Vagina (tissue), 2 donors: ENCODE measurements around the gene PDLIM3. TPM values are rescaled to one million over a fixed set of nuclear protein-coding genes. Genes with fewer than 3 reads are reported as not detected.
"Not testable (repeated sequence)": the region's sequence is repeated elsewhere in the genome, so short reads cannot be mapped to it uniquely, and the experiment has no call there.

ENCODE experiments used
- DNase-seq, 2 donors: peaks; one replicate each; pipeline ENCODE4 v3.0.0-alpha.2; 2017; ENCODE audit errors: extremely low spot score in 2 of 2
- H3K27ac ChIP-seq: fragments of 200-600 bp; sonication (generic); one replicate; pipeline ENCODE4 v1.5.1; 2019
- H3K27me3 ChIP-seq: fragments of 200-600 bp; sonication (generic); one replicate; pipeline ENCODE4 v1.5.1; 2019
- H3K36me3 ChIP-seq, 2 donors: fragments of 200-600 bp; sonication (generic); one replicate each; pipeline ENCODE4 v1.5.1; 2017 to 2019
- H3K4me1 ChIP-seq: fragments of 200-600 bp; sonication (generic); one replicate; pipeline ENCODE4 v1.5.1; 2019
- H3K4me3 ChIP-seq, 2 donors: fragments of 200-600 bp; sonication (generic); 1 replicate in 1 of 2; 2 replicates in 1 of 2; pipeline ENCODE4 v1.5.1; 2016 to 2019
- H3K9me3 ChIP-seq: fragments of 200-600 bp; sonication (generic); one replicate; pipeline ENCODE4 v1.5.1; 2019
- CTCF ChIP-seq, 3 experiments: fragments of 450-650 bp in 2 of 3; fragments of 200-600 bp in 1 of 3; sonication (generic) in 1 of 3; IDR thresholded peaks; one replicate each; pipeline ENCODE4 v1.5.1; 2017 to 2019; ENCODE audit warnings: antibody characterized with exemption in 3 of 3, mild to moderate bottlenecking in 2 of 3, moderate library complexity in 2 of 3
- POLR2A ChIP-seq, 2 donors: fragments of 450-650 bp; IDR thresholded peaks; one replicate each; pipeline ENCODE4 v1.6.1; 2017; ENCODE audit warnings: antibody characterized with exemption in 2 of 2, mild to moderate bottlenecking in 2 of 2, moderate library complexity in 2 of 2
- POLR2AphosphoS5 ChIP-seq, 2 donors: sonication (generic); formaldehyde crosslinking; IDR thresholded peaks; one replicate each; pipeline ENCODE4 v1.9.0; 2017; ENCODE audit warnings: antibody characterized with exemption in 2 of 2, mild to moderate bottlenecking in 2 of 2, low read depth in 1 of 2; ENCODE audit not compliant: insufficient read depth in 1 of 2
- intact Hi-C: fragments of 100-400 bp; cut with DNase I; formaldehyde crosslinking; loops from one replicate; pipeline ENCODE4 v1.15.1; 2023
- total RNA-seq: library from RNA; depleted of rRNA; stranded (reverse); fragments of >200 nt; gene quantifications from one replicate; pipeline ENCODE4 v1.2.3, GENCODE V29; 2016

Gene PDLIM3
- total RNA-seq, 1 donor from 2014 or later = 148 TPM

GRCh38 chr4:185536411-185536709 is 1.1 kb upstream of the PDLIM3 start:
- Histone ChIP-seq H3K27ac (peak overlapping the region; percentile 16), H3K36me3 (no peaks in the 10 kb centered on the region), H3K4me3 (peak overlapping the region in 1 of 2 donors; percentile 82), H3K4me1 (peaks cover 21% of the 10 kb centered on the region), H3K27me3 (no peaks in the 10 kb centered on the region), H3K9me3 (no peaks in the 10 kb centered on the region)
- intact Hi-C loops = loop anchor here (10.0 kb wide), 1 partner anchor 58 kb away; no protein-coding TSS in a partner anchor
- no peak for DNase-seq
- TF ChIP-seq CTCF (IDR thresholded peaks at IDR 0.05) = no peak
- TF ChIP-seq POLR2AphosphoS5 (IDR thresholded peaks at IDR 0.05; ENCODE audit: insufficient read depth in 1 of 2, low read depth in 1 of 2) = peak in 1 of 2 donors; percentile 43
- no peak for TF ChIP-seq POLR2A (IDR thresholded peaks at IDR 0.05)

GRCh38 chr4:185535612-185536410 is 504 bp upstream of the PDLIM3 start:
- Histone ChIP-seq H3K36me3 (no peaks in the 10 kb centered on the region), H3K4me3 (peak overlapping the region; percentile 53 to 82), H3K9me3 (no peaks in the 10 kb centered on the region), H3K27ac (peak overlapping the region; percentile 16), H3K4me1 (peaks cover 17% of the 10 kb centered on the region), H3K27me3 (no peaks in the 10 kb centered on the region)
- TF ChIP-seq POLR2A (IDR thresholded peaks at IDR 0.05) = no peak
- TF ChIP-seq CTCF (IDR thresholded peaks at IDR 0.05) = no peak
- peak in 1 of 2 donors; percentile 7 for TF ChIP-seq POLR2AphosphoS5 (IDR thresholded peaks at IDR 0.05; ENCODE audit: insufficient read depth in 1 of 2, low read depth in 1 of 2)
- DNase-seq = no peak
- intact Hi-C loops = loop anchor here (10.0 kb wide), 1 partner anchor 59 kb away; no protein-coding TSS in a partner anchor

- intact Hi-C loops = loop anchor here (10.0 kb wide), 1 partner anchor 60 kb away; no protein-coding TSS in a partner anchor
- H3K4me1 ChIP-seq = peaks cover 15% of the 10 kb centered on the region
Observed at GRCh38 chr4:185534511-185534865, 819 bp downstream of the PDLIM3 start.

GRCh38 chr4:185532795-185533324 is 2.4 kb downstream of the PDLIM3 start:
- TF ChIP-seq POLR2AphosphoS5 (IDR thresholded peaks at IDR 0.05; ENCODE audit: insufficient read depth in 1 of 2, low read depth in 1 of 2) = no peak
- H3K27ac ChIP-seq = no peak overlapping the region
- no peak for DNase-seq
- no peaks in the 10 kb centered on the region for H3K36me3 ChIP-seq
- no peaks in the 10 kb centered on the region for H3K27me3 ChIP-seq
- no peaks in the 10 kb centered on the region for H3K9me3 ChIP-seq
- peak overlapping the region; percentile 6 to 14 for H3K4me3 ChIP-seq
- intact Hi-C loops = loop anchor here (10.0 kb wide), 1 partner anchor 62 kb away; no protein-coding TSS in a partner anchor
- H3K4me1 ChIP-seq = peaks cover 15% of the 10 kb centered on the region

More at GRCh38 chr4:185534511-185534865, 819 bp downstream of the PDLIM3 start:
- no peaks in the 10 kb centered on the region for H3K36me3 ChIP-seq
- H3K27me3 ChIP-seq = no peaks in the 10 kb centered on the region
- peak overlapping the region; percentile 53 to 82 for H3K4me3 ChIP-seq
- no peak for DNase-seq
- peak overlapping the region; percentile 65 for H3K27ac ChIP-seq
- TF ChIP-seq POLR2AphosphoS5 (IDR thresholded peaks at IDR 0.05; ENCODE audit: insufficient read depth in 1 of 2, low read depth in 1 of 2) (no peak), POLR2A (IDR thresholded peaks at IDR 0.05) (no peak), CTCF (IDR thresholded peaks at IDR 0.05) (no peak)
- H3K9me3 ChIP-seq = no peaks in the 10 kb centered on the region

GRCh38 chr4:185532293-185532692 is 3.0 kb downstream of the PDLIM3 start:
- H3K9me3 ChIP-seq = no peaks in the 10 kb centered on the region
- TF ChIP-seq POLR2A (IDR thresholded peaks at IDR 0.05) (no peak), CTCF (IDR thresholded peaks at IDR 0.05) (no peak), POLR2AphosphoS5 (IDR thresholded peaks at IDR 0.05; ENCODE audit: insufficient read depth in 1 of 2, low read depth in 1 of 2) (no peak)
- H3K36me3 ChIP-seq = no peaks in the 10 kb centered on the region
- no peak for DNase-seq
- H3K4me1 ChIP-seq = peaks cover 15% of the 10 kb centered on the region
- intact Hi-C loops = loop anchor here (10.0 kb wide), 1 partner anchor 63 kb away; no protein-coding TSS in a partner anchor
- no peak overlapping the region for H3K27ac ChIP-seq
- no peaks in the 10 kb centered on the region for H3K27me3 ChIP-seq
- H3K4me3 ChIP-seq = peak overlapping the region; percentile 6 to 14

GRCh38 chr4:185531654-185532053 is 3.7 kb downstream of the PDLIM3 start:
- not testable (repeated sequence) for DNase-seq, H3K4me3 ChIP-seq, H3K27ac ChIP-seq, H3K9me3 ChIP-seq, H3K27me3 ChIP-seq, H3K36me3 ChIP-seq
- H3K4me1 ChIP-seq = peaks cover 15% of the 10 kb centered on the region
- intact Hi-C loops = loop anchor here (10.0 kb wide), 1 partner anchor 63 kb away; no protein-coding TSS in a partner anchor
